T-helper 1 cell treated with Interleukin-12 subunit alpha and Interleukin-12 subunit beta and Interleukin-4 antibody, amounts not matched to agents 30 ng/mL and 1 ng/mL, for 36 hours (primary cell): ENCODE results near the gene ZIC3. TPM values are rescaled to one million over a fixed set of nuclear protein-coding genes. Genes with fewer than 3 reads are reported as not detected.

Experiments
- intact Hi-C: fragments of 100-400 bp; cut with micrococcal nuclease; formaldehyde crosslinking; loops from one replicate; pipeline ENCODE4 v1.15.1; 2024
- total RNA-seq: library from RNA; stranded (reverse); gene quantifications from 2 replicates; pipeline ENCODE4 v1.2.3, GENCODE V29; 2022

The ZIC3 gene
- total RNA-seq, 1 donor from 2014 or later: not detected

DNA sequence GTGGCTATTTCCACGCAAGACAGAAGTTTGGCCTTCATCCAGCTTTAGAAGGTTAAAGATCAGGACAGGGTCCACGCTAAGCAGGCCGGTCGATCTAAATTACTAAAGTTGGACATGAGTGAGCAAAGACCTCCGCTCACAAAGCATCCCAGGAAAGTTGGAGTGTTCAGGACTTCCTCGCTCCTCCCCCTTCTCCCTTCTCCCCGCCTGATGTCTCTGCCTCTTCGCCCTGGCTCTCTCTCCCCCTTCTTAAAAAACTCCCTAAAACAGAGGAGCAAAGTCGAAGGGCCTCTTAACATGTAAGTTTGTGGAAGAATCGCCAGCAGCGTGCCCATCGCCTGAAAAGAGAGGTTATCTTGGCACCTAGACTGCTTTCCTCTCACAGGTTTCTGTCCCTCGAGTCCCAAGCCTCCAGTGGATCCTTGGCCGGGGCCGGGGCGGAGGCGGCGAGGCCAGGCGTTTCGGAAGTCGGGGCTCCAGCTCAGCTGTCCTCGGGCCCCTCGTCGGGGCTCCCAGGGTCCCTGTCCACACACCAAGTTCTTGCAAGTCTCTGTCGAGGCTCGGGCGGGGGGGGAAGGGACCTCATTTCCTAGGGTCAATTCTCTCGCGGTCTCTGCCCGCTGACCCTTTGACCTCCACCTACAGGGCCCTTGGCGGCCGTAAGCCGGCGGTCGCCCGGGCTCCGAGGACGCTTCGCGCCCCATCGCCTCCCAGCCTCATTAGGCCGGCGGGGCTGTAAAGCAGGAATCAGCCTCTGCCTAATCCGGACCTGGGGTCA is 7.6 kb downstream of the ZIC3 start:
- intact Hi-C loops: no loop called here

DNA sequence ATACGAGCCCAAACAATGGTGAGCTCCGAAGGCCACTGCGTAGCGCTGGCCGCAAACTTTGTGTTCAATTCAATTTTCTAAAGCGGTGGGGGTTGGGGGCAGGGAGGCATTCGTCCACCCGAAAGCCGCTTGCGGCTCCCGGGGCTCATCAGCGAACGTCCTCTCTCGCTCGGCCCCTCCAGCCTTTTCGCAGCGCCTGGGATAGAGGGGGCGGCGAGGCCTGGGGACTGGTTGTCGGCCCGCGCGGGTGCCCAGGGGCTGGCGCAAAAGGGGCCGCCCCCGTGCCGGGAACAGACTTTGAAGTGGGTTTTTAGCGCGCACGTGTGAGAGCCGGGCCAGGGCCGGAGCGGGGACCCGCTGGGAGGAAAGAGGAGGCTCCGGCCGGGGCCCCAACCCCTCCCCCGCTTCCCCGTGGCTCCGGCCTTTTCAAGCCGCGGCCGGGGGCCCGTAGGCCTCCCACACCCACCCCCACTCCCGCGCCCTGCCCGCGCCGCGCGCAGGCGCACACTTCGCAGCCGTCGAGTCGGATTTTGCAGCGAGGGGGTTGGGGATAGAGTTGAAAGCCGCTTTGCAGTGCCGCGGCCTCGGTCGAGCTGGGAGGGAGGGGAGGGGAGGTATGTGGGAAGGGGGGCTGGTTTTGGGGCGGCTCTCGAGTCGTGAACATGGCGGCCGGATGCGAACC is 8.3 kb downstream of the ZIC3 start:
- intact Hi-C loops: no loop called here

DNA sequence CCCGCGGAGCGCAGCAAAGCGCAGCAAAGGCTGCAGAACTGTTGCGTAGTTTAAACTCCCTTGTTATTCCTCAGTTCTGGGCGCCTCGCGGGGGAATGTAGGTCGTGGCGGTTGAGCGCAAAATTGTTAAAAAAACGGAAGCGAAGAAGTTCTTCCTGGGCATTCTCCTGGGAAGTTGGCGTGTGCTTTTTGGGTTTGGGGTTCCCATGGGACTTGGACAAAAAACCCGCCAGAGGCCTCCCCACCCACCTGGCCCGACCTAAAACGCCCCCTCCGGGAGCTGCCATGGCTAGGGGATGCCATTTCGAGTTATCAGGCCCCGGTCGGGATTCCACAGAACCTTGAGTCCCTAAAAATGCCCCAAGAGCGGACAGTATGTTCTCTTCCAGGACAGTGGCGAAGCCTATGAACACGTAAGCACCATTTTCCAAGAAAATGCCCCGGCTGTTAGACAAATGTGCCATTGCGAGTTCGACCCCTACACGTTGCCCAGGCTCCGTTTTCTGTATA is 8.9 kb downstream of the ZIC3 start:
- intact Hi-C loops: no loop called here

DNA sequence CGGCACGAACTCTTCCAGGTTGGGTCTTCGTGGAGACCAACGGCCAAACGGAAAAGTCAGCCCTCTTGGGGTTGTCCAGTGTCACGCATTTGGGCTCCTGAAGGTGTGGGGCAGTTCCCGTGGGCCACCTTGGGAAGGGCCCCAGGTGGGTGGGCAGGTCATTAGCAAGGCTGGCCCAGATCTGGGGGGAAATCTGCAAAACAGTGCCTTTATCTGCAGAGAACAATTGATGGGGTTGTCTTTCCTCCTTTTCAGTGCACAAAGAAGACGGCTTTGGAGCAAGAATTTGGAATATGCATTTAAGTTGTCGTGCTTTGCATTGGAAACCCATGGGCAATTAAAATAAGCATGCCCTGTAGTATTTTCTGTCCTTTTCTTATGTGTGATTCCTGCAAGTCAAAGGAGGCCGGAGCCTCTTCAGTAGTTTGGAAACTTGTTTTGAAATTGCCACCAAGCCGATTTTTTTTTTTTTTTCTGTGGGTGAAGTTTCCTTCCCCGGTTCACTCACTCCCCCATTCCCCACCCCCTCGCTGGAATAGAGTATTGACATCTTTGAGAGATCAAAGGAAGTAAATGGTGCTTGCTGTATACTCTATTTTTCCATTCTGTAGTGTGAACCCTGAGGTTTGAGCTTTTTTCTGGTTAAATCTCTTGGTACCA is 9.8 kb downstream of the ZIC3 start:
- intact Hi-C loops: no loop called here

DNA sequence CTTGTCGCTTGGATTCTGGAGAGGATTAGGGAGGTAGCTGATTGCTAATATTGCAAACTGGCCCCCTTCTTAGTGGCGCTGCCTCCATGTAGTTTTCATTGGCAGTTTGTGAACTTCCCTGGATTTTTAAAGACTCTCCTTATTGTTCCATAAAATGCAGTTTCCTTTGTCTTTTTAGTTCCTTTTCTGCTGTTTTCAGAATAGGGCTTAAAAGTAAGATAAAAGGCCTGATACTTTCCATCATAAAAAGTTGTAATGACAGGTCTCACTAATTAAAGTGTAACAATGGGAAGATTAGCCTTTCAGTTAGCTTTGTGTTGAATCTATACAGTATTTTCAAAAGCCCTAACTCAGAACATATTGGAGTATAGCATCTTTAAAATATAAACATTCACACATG is 21.2 kb downstream of the ZIC3 start:
- intact Hi-C loops: no loop called here

DNA sequence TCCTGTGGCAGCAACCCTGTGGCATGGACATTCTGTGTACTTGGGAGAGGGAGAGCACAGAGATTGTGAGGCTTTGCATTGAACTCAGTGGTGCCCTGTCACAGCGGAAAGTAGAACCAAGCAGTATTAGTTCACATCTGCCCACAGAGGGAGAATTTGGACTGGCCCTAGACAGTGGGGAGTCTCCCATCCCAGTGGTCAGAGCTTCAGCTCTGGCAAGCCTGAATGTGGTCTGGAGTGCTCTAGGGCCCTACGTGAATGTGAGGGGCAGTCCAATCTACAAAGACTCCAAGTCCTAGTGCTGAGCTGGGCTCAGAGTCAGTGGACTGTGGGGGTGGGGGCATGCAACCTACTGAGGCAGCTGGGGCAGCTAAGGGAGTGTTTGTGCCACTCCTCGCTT is 34.8 kb downstream of the ZIC3 start:
- intact Hi-C loops: no loop called here
